KMS-11 (cell line): ENCODE data around the gene PDHX.

Experiments used
- H2AFZ ChIP-seq: fragments of 200-600 bp; sonication (generic); 2 replicates; pipeline ENCODE4 v1.6.1; 2016; ENCODE audit warnings: antibody characterized with exemption, mixed run types, low read depth
- H3K27ac ChIP-seq: fragments of 200-600 bp; sonication (generic); 2 replicates; pipeline ENCODE4 v1.6.1; 2016; ENCODE audit warnings: mild to moderate bottlenecking, mixed run types
- H3K27me3 ChIP-seq: fragments of 200-600 bp; sonication (generic); 2 replicates; pipeline ENCODE4 v1.6.1; 2017; ENCODE audit warnings: mild to moderate bottlenecking, low read depth, mixed run types, moderate library complexity; ENCODE audit not compliant: insufficient read depth
- H3K36me3 ChIP-seq: fragments of 200-600 bp; sonication (generic); 2 replicates; pipeline ENCODE4 v1.6.1; 2017; ENCODE audit warnings: mild to moderate bottlenecking, mixed run types; ENCODE audit not compliant: insufficient read depth
- H3K4me1 ChIP-seq: fragments of 200-600 bp; sonication (generic); 2 replicates; pipeline ENCODE4 v1.6.1; 2016; ENCODE audit warnings: mild to moderate bottlenecking, low read depth, mixed run types; ENCODE audit not compliant: poor library complexity, severe bottlenecking
- H3K4me2 ChIP-seq: fragments of 200-600 bp; sonication (generic); 2 replicates; pipeline ENCODE4 v1.7.0; 2016; ENCODE audit warnings: mild to moderate bottlenecking, mixed run types
- H3K4me3 ChIP-seq: fragments of 200-600 bp; sonication (generic); IDR thresholded peaks from 2 replicates; pipeline ENCODE4 v1.6.1; 2017; ENCODE audit warnings: low read depth, low read length, mixed read lengths; ENCODE audit not compliant: insufficient read depth
- H3K79me2 ChIP-seq: fragments of 200-600 bp; sonication (generic); 2 replicates; pipeline ENCODE4 v1.6.1; 2016; ENCODE audit warnings: low read depth, mixed run types; ENCODE audit not compliant: insufficient read depth
- H3K9ac ChIP-seq: fragments of 200-600 bp; sonication (generic); 2 replicates; pipeline ENCODE4 v1.6.1; 2016; ENCODE audit warnings: mild to moderate bottlenecking, mixed run types
- H4K20me1 ChIP-seq: fragments of 200-600 bp; sonication (generic); 2 replicates; pipeline ENCODE4 v1.6.1; 2016; ENCODE audit warnings: mild to moderate bottlenecking, mixed run types; ENCODE audit not compliant: insufficient read depth
- CTCF ChIP-seq: fragments of 200-600 bp; sonication (generic); conservative IDR thresholded peaks from 2 replicates; pipeline ENCODE4 v1.6.1; 2017; ENCODE audit warnings: low read depth, mild to moderate bottlenecking, antibody characterized with exemption, low read length, moderate library complexity, mixed read lengths

Gene PDHX

GRCh38 chr11:34877375-34877975, 38.9 kb upstream of the PDHX start:
- H3K36me3 ChIP-seq, result no peaks in the 10 kb centered on the region
- no peak overlapping the region for H3K4me2 ChIP-seq
- H3K79me2 ChIP-seq, result no peaks in the 10 kb centered on the region
- H3K27ac ChIP-seq, result no peak overlapping the region
- H3K4me3 ChIP-seq, result no peak overlapping the region
- no peaks in the 10 kb centered on the region for H3K27me3 ChIP-seq
- no peak overlapping the region for H2AFZ ChIP-seq
- H3K4me1 ChIP-seq, result peaks cover 6% of the 10 kb centered on the region
- H4K20me1 ChIP-seq, result no peaks in the 10 kb centered on the region
- H3K9ac ChIP-seq, result no peak overlapping the region
- no peak for TF ChIP-seq CTCF

GRCh38 chr11:34881900-34882299, 34.5 kb upstream of the PDHX start:
- no peaks in the 10 kb centered on the region for H3K36me3 ChIP-seq
- H3K4me1 ChIP-seq, result peaks cover 14% of the 10 kb centered on the region
- H3K9ac ChIP-seq, result no peak overlapping the region
- H3K79me2 ChIP-seq, result no peaks in the 10 kb centered on the region
- no peak overlapping the region for H2AFZ ChIP-seq
- no peaks in the 10 kb centered on the region for H3K27me3 ChIP-seq
- no peak for TF ChIP-seq CTCF
- H3K4me3 ChIP-seq, result no peak overlapping the region
- no peak overlapping the region for H3K27ac ChIP-seq
- H4K20me1 ChIP-seq, result no peaks in the 10 kb centered on the region
- no peak overlapping the region for H3K4me2 ChIP-seq

- no peak overlapping the region for H3K4me3 ChIP-seq
- H3K27me3 ChIP-seq, result no peaks in the 10 kb centered on the region
- H3K4me1 ChIP-seq, result peaks cover 36% of the 10 kb centered on the region
- H3K4me2 ChIP-seq, result no peak overlapping the region
- no peak overlapping the region for H3K27ac ChIP-seq
- no peaks in the 10 kb centered on the region for H3K79me2 ChIP-seq
- H3K36me3 ChIP-seq, result no peaks in the 10 kb centered on the region
- no peak overlapping the region for H3K9ac ChIP-seq
- no peak overlapping the region for H2AFZ ChIP-seq
- H4K20me1 ChIP-seq, result no peaks in the 10 kb centered on the region
- no peak for TF ChIP-seq CTCF
Measured at GRCh38 chr11:34886609-34887008, 29.8 kb upstream of the PDHX start.

- Histone ChIP-seq H3K27ac (no peak overlapping the region), H3K9ac (no peak overlapping the region), H2AFZ (no peak overlapping the region)
Measured at GRCh38 chr11:34887260-34887659, 29.2 kb upstream of the PDHX start.

More at GRCh38 chr11:34887260-34887659, 29.2 kb upstream of the PDHX start:
- Histone ChIP-seq H3K36me3 (no peaks in the 10 kb centered on the region), H4K20me1 (no peaks in the 10 kb centered on the region), H3K79me2 (no peaks in the 10 kb centered on the region), H3K4me2 (peak overlapping the region; percentile 41), H3K4me3 (no peak overlapping the region), H3K4me1 (peaks cover 36% of the 10 kb centered on the region), H3K27me3 (no peaks in the 10 kb centered on the region)
- TF ChIP-seq CTCF, result no peak
